B cell (primary cell): Measurements from ENCODE around the gene RER1. TPM values are rescaled to one million over a fixed set of nuclear protein-coding genes. Genes with fewer than 3 reads are reported as not detected.
A peak's percentile ranks its signal among the peaks of the same experiment; 100 is the strongest.

ENCODE experiments used
- ATAC-seq: fragments of 200-7000 bp; cut with Tn5 transposase; one replicate; pipeline ENCODE4 v1.10.0; 2021; ENCODE audit warnings: low read depth, mild to moderate bottlenecking, moderate number of reproducible peaks, moderate library complexity
- CTCF ChIA-PET: fragments of 350-600 bp; sonication (Branson Sonifier 250); formaldehyde crosslinking; loops from one replicate; lab custom pipeline; 2021; ENCODE audit warnings: antibody characterized with exemption, inconsistent platforms; lab: Charles Lee
- POLR2A ChIA-PET: fragments of 350-600 bp; sonication (Branson Sonifier 250); formaldehyde crosslinking; loops from one replicate; lab custom pipeline; 2021; ENCODE audit warnings: antibody characterized with exemption; lab: Charles Lee
- DNase-seq: peaks from one replicate; pipeline ENCODE4 v3.0.0; 2013
- H2AFZ ChIP-seq: 2 replicates; pipeline ENCODE4 v1.6.1; 2012; ENCODE audit warnings: mild to moderate bottlenecking, low read depth, low read length; ENCODE audit not compliant: insufficient read depth, poor library complexity, severe bottlenecking
- H3K27ac ChIP-seq, 2 donors: 1 replicate in 1 of 2; 2 replicates in 1 of 2; pipeline ENCODE4 v1.5.1; 2012 to 2013; ENCODE audit warnings: low read length in 2 of 2, mild to moderate bottlenecking in 2 of 2, moderate library complexity in 1 of 2
- H3K27me3 ChIP-seq, 4 experiments: fragments of 200-600 bp in 1 of 4; sonication (generic) in 1 of 4; replicated peaks in 1 of 4; 1 replicate in 2 of 4; 2 replicates in 2 of 4; pipeline versions ENCODE4 v1.6.1 to v1.7.0; 2013 to 2016; ENCODE audit warnings: low read length in 3 of 4, mild to moderate bottlenecking in 2 of 4, mixed read lengths in 1 of 4, moderate library complexity in 1 of 4; ENCODE audit not compliant: insufficient read depth in 4 of 4, control insufficient read depth in 3 of 4; ENCODE audit errors: control extremely low read depth in 1 of 4
- H3K36me3 ChIP-seq, 2 experiments: replicated peaks in 1 of 2; 1 replicate in 1 of 2; 2 replicates in 1 of 2; pipeline versions ENCODE4 v1.6.1 to v1.7.1; 2013; ENCODE audit warnings: low read length in 1 of 2; ENCODE audit not compliant: insufficient read depth in 2 of 2, control insufficient read depth in 1 of 2; ENCODE audit errors: control extremely low read depth in 1 of 2, extremely low read depth in 1 of 2
- H3K4me1 ChIP-seq, 2 donors: fragments of 200-600 bp in 1 of 2; sonication (generic) in 1 of 2; 1 replicate in 1 of 2; 2 replicates in 1 of 2; pipeline versions ENCODE4 v1.5.1 to v1.6.1; 2013 to 2017; ENCODE audit warnings: low read length in 2 of 2; ENCODE audit not compliant: control insufficient read depth in 2 of 2, insufficient read depth in 2 of 2
- H3K4me2 ChIP-seq: replicated peaks from 2 replicates; pipeline ENCODE3; 2012; ENCODE audit warnings: mild to moderate bottlenecking, low read depth, low read length; ENCODE audit not compliant: poor library complexity, severe bottlenecking
- H3K4me3 ChIP-seq, 5 experiments: fragments of 200-600 bp in 1 of 5; sonication (generic) in 1 of 5; 1 replicate in 3 of 5; 2 replicates in 2 of 5; pipeline versions ENCODE4 v1.5.1 to v1.7.0; 2011 to 2016; ENCODE audit warnings: low read length in 4 of 5, mild to moderate bottlenecking in 4 of 5, low read depth in 2 of 5, control low read depth in 1 of 5, moderate library complexity in 1 of 5; ENCODE audit not compliant: insufficient read depth in 1 of 5; ENCODE audit errors: control extremely low read depth in 1 of 5, extremely low read depth in 1 of 5
- H3K79me2 ChIP-seq: fragments of 200-600 bp; sonication (generic); one replicate; pipeline ENCODE4 v1.6.0; 2016; ENCODE audit warnings: low read length; ENCODE audit not compliant: control insufficient read depth, insufficient read depth
- H3K9ac ChIP-seq: fragments of 200-600 bp; sonication (generic); 2 replicates; pipeline ENCODE4 v1.6.1; 2017; ENCODE audit warnings: mild to moderate bottlenecking, low read length, moderate library complexity
- H3K9me3 ChIP-seq, 3 donors: one replicate each; pipeline versions ENCODE4 v1.6.1 to v1.7.1; 2013; ENCODE audit warnings: low read length in 2 of 3; ENCODE audit not compliant: control insufficient read depth in 2 of 3, insufficient read depth in 1 of 3; ENCODE audit errors: control extremely low read depth in 1 of 3
- H4K20me1 ChIP-seq: 2 replicates; pipeline ENCODE4 v1.6.0; 2012; ENCODE audit warnings: mild to moderate bottlenecking, low read length; ENCODE audit not compliant: insufficient read depth, control insufficient read depth, poor library complexity, severe bottlenecking
- H3K27ac Mint-ChIP-seq: one replicate; pipeline ENCODE4 v1.8.0; 2021; ENCODE audit warnings: mixed read lengths
- H3K27me3 Mint-ChIP-seq: one replicate; pipeline ENCODE4 v1.8.0; 2021; ENCODE audit warnings: mixed read lengths
- H3K4me1 Mint-ChIP-seq: one replicate; pipeline ENCODE4 v1.8.0; 2021; ENCODE audit warnings: mixed read lengths
- H3K4me3 Mint-ChIP-seq: one replicate; pipeline ENCODE4 v1.8.0; 2021; ENCODE audit warnings: mixed read lengths
- H3K9me3 Mint-ChIP-seq: one replicate; pipeline ENCODE4 v1.8.0; 2022; ENCODE audit warnings: mixed read lengths; ENCODE audit not compliant: insufficient read depth
- CTCF ChIP-seq: fragments of 200-600 bp; IDR thresholded peaks from one replicate; pipeline ENCODE4 v1.8.0; 2022; ENCODE audit warnings: antibody characterized with exemption, mild to moderate bottlenecking
- EZH2 ChIP-seq: IDR thresholded peaks from 2 replicates; pipeline ENCODE4 v1.6.1; 2012; ENCODE audit warnings: borderline replicate concordance, low read depth, mild to moderate bottlenecking, moderate library complexity, low read length; ENCODE audit not compliant: insufficient read depth, poor library complexity, severe bottlenecking
- WGBS: methylation state at CpG from one replicate; pipeline ENCODE4 v1.1.5; 2013; ENCODE audit warnings: missing lambda C conversion rate; ENCODE audit not compliant: insufficient coverage; 5-methylcytosine and 5-hydroxymethylcytosine counted together
- intact Hi-C: fragments of 100-400 bp; cut with micrococcal nuclease; formaldehyde crosslinking; loops from one replicate; pipeline ENCODE4 v1.10.0; 2022
- polyA plus RNA-seq: library from polyadenylated mRNA; depleted of rRNA; stranded (reverse); fragments of >200 nt; gene quantifications from 2 replicates; pipeline ENCODE4 v1.2.3, GENCODE V29; 2012
- total RNA-seq, 2 donors: library from RNA; stranded (reverse); fragments of 120-200 nt in 1 of 2; gene quantifications; 1 replicate in 1 of 2; 2 replicates in 1 of 2; pipeline versions ENCODE4 v1.2.3 to v1.2.4, GENCODE V29; 2013 to 2022

The RER1 gene
- total and polyA plus RNA-seq, 2 donors (not counting 1 experiment from before 2014, with no cell fraction given): 78.5 to 118 TPM

- Histone ChIP-seq H3K9ac (peak overlapping the region; percentile 91), H3K4me2 (peak overlapping the region; percentile 98), H3K79me2 (peaks cover 20% of the 10 kb centered on the region), H3K4me3 (peak overlapping the region in 4 of 5 experiments; percentile 57 to 78 (median 70)), H3K27me3 (no peaks in the 10 kb centered on the region), H4K20me1 (no peaks in the 10 kb centered on the region), H3K4me1 (peaks cover 45 to 51% of the 10 kb centered on the region in 2 donors), H3K9me3 (no peaks in the 10 kb centered on the region), H3K27ac (peak overlapping the region; percentile 52 to 67), H3K36me3 (no peaks in the 10 kb centered on the region), H2AFZ (peak overlapping the region; percentile 97)
- Mint-ChIP-seq H3K27me3 (no peaks in the 10 kb centered on the region), H3K9me3 (no peaks in the 10 kb centered on the region), H3K4me1 (peaks cover 43% of the 10 kb centered on the region), H3K4me3 (peak overlapping the region; percentile 89), H3K27ac (peak overlapping the region; percentile 87)
- TF ChIP-seq CTCF (no peak), EZH2 (no peak)
- peak; percentile 55 for DNase-seq
- CTCF ChIA-PET: interaction anchor here (0.6 to 5.4 kb wide), 16 partner anchors 83 to 872 kb away, joined by 3 to 53 read pairs (median 5); partner anchors contain the start of genes FAAP20, PANK4 and TNFRSF14
- intact Hi-C loops: loop anchor here (10.0 kb wide), 1 partner anchor 1211 kb away; the partner anchor contains the start of gene TPRG1L
- WGBS: 54% methylated on average over 26 of the region's 28 CpGs
- no peak for ATAC-seq
- POLR2A ChIA-PET: interaction anchor here (1.0 to 1.4 kb wide), 6 partner anchors 113 to 219 kb away, joined by 4 to 9 read pairs (median 5); partner anchors contain the start of genes FAAP20 and PANK4
Measured at GRCh38 chr1:2413495-2414296, 22.1 kb downstream of the RER1 start.
